AG04449 (cell line): ENCODE measurements around the gene SPTAN1.

Experiments used
- CTCF ChIA-PET: fragments of 350-600 bp; formaldehyde crosslinking; extraction: SDS; loops from one replicate; lab custom pipeline; 2021; ENCODE audit warnings: antibody characterized with exemption; lab: Yijun Ruan, JAX
- POLR2A ChIA-PET: fragments of 400-600, 350-600 bp; formaldehyde crosslinking; extraction: SDS; loops from one replicate; lab custom pipeline; 2020; ENCODE audit warnings: antibody characterized with exemption, inconsistent platforms; lab: Yijun Ruan, JAX
- DNase-seq: peaks from one replicate; pipeline ENCODE4 v3.0.0-alpha.2; 2010; ENCODE audit warnings: low read depth, low spot score
- H3K4me3 ChIP-seq: 2 replicates; pipeline ENCODE4 v1.5.1; 2011; ENCODE audit warnings: low read depth, mild to moderate bottlenecking, control low read depth, low read length
- CTCF ChIP-seq: IDR thresholded peaks from one replicate; pipeline ENCODE4 v1.5.1; 2011; ENCODE audit warnings: mild to moderate bottlenecking, moderate library complexity, low read length, control low read depth, inconsistent platforms; ENCODE audit not compliant: insufficient read depth; ENCODE audit errors: missing control alignments

The SPTAN1 gene

GRCh38 chr9:128629852-128630545 lies 77.6 kb downstream of the SPTAN1 start:
- ChIA-PET POLR2A (no interaction called here), CTCF (no interaction called here)
- H3K4me3 ChIP-seq: no peak overlapping the region
- TF ChIP-seq CTCF: no peak
- no peak for DNase-seq

- DNase-seq: no peak
- H3K4me3 ChIP-seq: no peak overlapping the region
- no peak for TF ChIP-seq CTCF
- CTCF ChIA-PET: no interaction called here
- POLR2A ChIA-PET: interaction anchor here (1.0 kb wide), 1 partner anchor 79 kb away, joined by 3 read pairs; the partner anchor contains the start of gene SPTAN1
These were observed 79.2 kb downstream of the SPTAN1 start for GRCh38 chr9:128631636-128632035.

DNA sequence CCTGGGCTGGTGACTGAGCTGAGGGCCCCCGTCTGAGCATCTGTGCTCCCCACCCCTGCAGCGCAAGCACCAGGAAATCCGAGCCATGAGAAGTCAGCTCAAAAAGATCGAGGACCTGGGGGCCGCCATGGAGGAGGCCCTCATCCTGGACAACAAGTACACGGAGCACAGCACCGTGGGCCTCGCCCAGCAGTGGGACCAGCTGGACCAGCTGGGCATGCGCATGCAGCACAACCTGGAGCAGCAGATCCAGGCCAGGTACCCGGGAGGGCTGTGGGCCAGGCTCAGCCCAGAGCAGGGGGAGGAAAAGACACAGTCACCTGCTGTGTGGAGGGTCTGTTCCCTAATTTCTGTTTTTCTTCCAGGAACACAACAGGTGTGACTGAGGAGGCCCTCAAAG lies 79.7 kb downstream of the SPTAN1 start:
- POLR2A ChIA-PET: interaction anchor here (1.0 to 1.1 kb wide), 2 partner anchors 10 to 80 kb away, joined by 3 read pairs; partner anchors contain the start of gene SPTAN1
- TF ChIP-seq CTCF: no peak
- CTCF ChIA-PET: interaction anchor here (1.7 to 4.3 kb wide), 2 partner anchors 8 to 59 kb away, joined by 5 to 53 read pairs; no protein-coding TSS in a partner anchor

GRCh38 chr9:128632486-128632885 lies 80.1 kb downstream of the SPTAN1 start:
- no peak for DNase-seq
- ChIA-PET POLR2A (interaction anchor here (1.1 kb wide), 1 partner anchor 11 kb away, joined by 3 read pairs; no protein-coding TSS in a partner anchor), CTCF (interaction anchor here (1.4 to 4.3 kb wide), 4 partner anchors 8 to 186 kb away, joined by 5 to 53 read pairs (median 6); partner anchors contain the start of genes ENDOG and PKN3)
- no peak overlapping the region for H3K4me3 ChIP-seq
- TF ChIP-seq CTCF: no peak

More for the DNA sequence above, 79.7 kb downstream of the SPTAN1 start:
- no peak for DNase-seq
- H3K4me3 ChIP-seq: no peak overlapping the region

DNA sequence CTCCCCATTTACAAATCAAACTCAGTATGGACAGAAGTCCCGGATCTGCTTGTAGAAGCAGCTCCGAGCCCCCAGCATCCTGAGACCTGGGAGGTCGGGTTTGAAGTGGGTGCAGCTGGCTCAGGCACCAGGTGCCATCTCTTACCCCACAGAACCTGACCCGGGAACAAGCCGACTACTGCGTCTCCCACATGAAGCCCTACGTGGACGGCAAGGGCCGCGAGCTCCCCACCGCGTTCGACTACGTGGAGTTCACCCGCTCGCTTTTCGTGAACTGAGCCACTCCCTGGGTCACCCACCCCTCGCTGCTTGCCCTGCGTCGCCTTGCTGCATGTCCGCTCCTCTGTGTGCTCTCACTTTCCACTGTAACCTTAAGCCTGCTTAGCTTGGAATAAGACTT lies 80.7 kb downstream of the SPTAN1 start:
- TF ChIP-seq CTCF: no peak
- ChIA-PET POLR2A (interaction anchor here (1.1 to 1.6 kb wide), 2 partner anchors 11 to 52 kb away, joined by 3 read pairs; no protein-coding TSS in a partner anchor), CTCF (interaction anchor here (1.1 to 4.3 kb wide), 8 partner anchors 9 to 295 kb away, joined by 5 to 53 read pairs (median 5); partner anchors contain the start of genes ENDOG, PKN3 and ZER1)
- DNase-seq: no peak
- H3K4me3 ChIP-seq: no peak overlapping the region

DNA sequence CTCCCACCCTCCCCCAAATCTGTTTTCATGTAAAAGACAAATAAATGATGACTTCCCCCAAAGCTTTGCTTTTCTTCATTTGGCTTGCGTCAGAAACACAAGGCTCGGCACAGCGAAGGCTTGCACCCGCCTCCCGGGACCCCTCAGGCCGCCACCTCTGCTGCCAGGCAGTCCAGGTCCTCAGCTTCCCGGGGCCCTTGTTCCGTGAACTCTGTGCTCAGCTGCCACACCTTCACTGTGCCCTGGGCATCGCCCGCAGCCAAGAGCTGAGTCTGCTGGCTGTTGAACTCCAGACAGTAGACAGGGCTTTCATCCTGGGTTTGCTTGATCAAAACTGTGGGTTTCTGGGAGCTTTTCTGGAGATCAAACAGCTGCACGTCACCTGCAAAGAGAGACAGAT lies 81.2 kb downstream of the SPTAN1 start:
- no peak for TF ChIP-seq CTCF
- no peak overlapping the region for H3K4me3 ChIP-seq
- ChIA-PET POLR2A (interaction anchor here (1.6 kb wide), 1 partner anchor 51 kb away, joined by 3 read pairs; no protein-coding TSS in a partner anchor), CTCF (interaction anchor here (1.0 to 4.3 kb wide), 11 partner anchors 10 to 295 kb away, joined by 3 to 53 read pairs (median 5); partner anchors contain the start of genes ENDOG, PKN3 and ZER1)
- no peak for DNase-seq
